Body of pancreas (tissue), 4 donors: ENCODE results near the gene CCBE1. TPM values are rescaled to one million over a fixed set of nuclear protein-coding genes. Genes with fewer than 3 reads are reported as not detected.

Source experiments
- ATAC-seq: fragments of 150-250 bp; one replicate; pipeline ENCODE4 v1.9.1; 2016
- DNase-seq, 4 donors: peaks; one replicate each; pipeline ENCODE4 v3.0.0-alpha.2; 2019
- H3K27ac ChIP-seq, 4 donors: fragments of 200-600 bp; sonication (generic); 1 replicate in 3 of 4; 2 replicates in 1 of 4; pipeline versions ENCODE4 v1.5.1 to v1.6.1; 2016 to 2019; ENCODE audit warnings: mild to moderate bottlenecking in 1 of 4, mixed read lengths in 1 of 4, moderate library complexity in 1 of 4
- H3K27me3 ChIP-seq, 2 donors: fragments of 200-600 bp; sonication (generic); one replicate each; pipeline ENCODE4 v1.6.0; 2016; ENCODE audit warnings: mild to moderate bottlenecking in 1 of 2
- H3K36me3 ChIP-seq, 2 donors: fragments of 200-600 bp; sonication (generic); replicated peaks in 1 of 2; 2 replicates each; pipeline ENCODE4 v1.5.1; 2016; ENCODE audit warnings: low read depth in 2 of 2; ENCODE audit not compliant: insufficient read depth in 1 of 2
- H3K4me1 ChIP-seq: fragments of 200-600 bp; sonication (generic); one replicate; pipeline ENCODE4 v1.6.0; 2016
- H3K4me3 ChIP-seq, 2 donors: fragments of 200-600 bp; sonication (generic); 1 replicate in 1 of 2; 2 replicates in 1 of 2; pipeline ENCODE4 v1.5.1; 2016 to 2019
- H3K9me3 ChIP-seq, 3 donors: fragments of 200-600 bp; sonication (generic); 1 replicate in 2 of 3; 2 replicates in 1 of 3; pipeline ENCODE4 v1.5.1; 2016
- POLR2A ChIP-seq, 3 donors: fragments of 450-650 bp; IDR thresholded peaks; one replicate each; pipeline ENCODE4 v1.6.1; 2016; ENCODE audit warnings: antibody characterized with exemption in 3 of 3, mild to moderate bottlenecking in 2 of 3
- WGBS, 2 donors: methylation state at CpG; one replicate each; pipeline ENCODE4 v1.1.5; 2017; 5-methylcytosine and 5-hydroxymethylcytosine counted together
- intact Hi-C: fragments of 100-400 bp; cut with DNase I; formaldehyde crosslinking; loops from one replicate; pipeline ENCODE4 v1.15.1; 2023
- total RNA-seq, 2 donors: library from RNA; depleted of rRNA; stranded (reverse); fragments of >200 nt; gene quantifications; one replicate each; pipeline ENCODE4 v1.1.0, GENCODE V29; 2016
- TF ChIP-seq, protein P1 (sequence below), 7 experiments: fragments of 450-650 bp in 4 of 7; fragments of 200-600 bp in 3 of 7; sonication (generic) in 3 of 7; IDR thresholded peaks; one replicate each; pipeline ENCODE4 v1.5.1; 2016 to 2019; ENCODE audit warnings: antibody characterized with exemption in 7 of 7

Gene CCBE1
- total RNA-seq, 2 donors from 2014 or later: 0.99 to 4.4 TPM

DNA sequence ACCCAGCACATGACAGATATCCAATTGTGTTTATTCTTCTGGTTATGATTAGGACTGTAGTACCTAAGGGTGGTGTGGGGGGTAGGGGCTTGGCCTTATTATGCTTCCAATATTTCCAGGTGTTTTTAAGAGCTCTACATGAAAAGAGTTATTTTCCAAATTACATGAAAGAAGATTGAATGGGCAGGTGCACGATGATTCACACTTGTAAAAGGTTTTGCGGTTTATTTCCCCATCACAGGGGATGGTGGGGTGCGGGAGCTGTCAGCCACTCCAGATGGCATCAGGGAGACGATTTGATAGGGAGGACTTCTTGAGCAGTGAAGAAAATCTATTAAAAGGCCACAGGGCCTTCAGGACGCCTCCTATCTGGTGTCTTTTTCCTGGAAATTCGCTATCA, 15.1 kb upstream of the CCBE1 start:
- Histone ChIP-seq H3K4me3 (no peak overlapping the region), H3K4me1 (no peaks in the 10 kb centered on the region), H3K36me3 (no peaks in the 10 kb centered on the region), H3K27ac (no peak overlapping the region), H3K9me3 (no peaks in the 10 kb centered on the region), H3K27me3 (no peaks in the 10 kb centered on the region)
- TF ChIP-seq POLR2A (IDR thresholded peaks at IDR 0.05): no peak
- TF ChIP-seq, protein P1, sequence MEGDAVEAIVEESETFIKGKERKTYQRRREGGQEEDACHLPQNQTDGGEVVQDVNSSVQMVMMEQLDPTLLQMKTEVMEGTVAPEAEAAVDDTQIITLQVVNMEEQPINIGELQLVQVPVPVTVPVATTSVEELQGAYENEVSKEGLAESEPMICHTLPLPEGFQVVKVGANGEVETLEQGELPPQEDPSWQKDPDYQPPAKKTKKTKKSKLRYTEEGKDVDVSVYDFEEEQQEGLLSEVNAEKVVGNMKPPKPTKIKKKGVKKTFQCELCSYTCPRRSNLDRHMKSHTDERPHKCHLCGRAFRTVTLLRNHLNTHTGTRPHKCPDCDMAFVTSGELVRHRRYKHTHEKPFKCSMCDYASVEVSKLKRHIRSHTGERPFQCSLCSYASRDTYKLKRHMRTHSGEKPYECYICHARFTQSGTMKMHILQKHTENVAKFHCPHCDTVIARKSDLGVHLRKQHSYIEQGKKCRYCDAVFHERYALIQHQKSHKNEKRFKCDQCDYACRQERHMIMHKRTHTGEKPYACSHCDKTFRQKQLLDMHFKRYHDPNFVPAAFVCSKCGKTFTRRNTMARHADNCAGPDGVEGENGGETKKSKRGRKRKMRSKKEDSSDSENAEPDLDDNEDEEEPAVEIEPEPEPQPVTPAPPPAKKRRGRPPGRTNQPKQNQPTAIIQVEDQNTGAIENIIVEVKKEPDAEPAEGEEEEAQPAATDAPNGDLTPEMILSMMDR (IDR thresholded peaks at IDR 0.05): no peak
- intact Hi-C loops: no loop called here
- WGBS, 2 donors: 67 to 68% methylated on average over 6 of the region's 6 CpGs
- no peak for ATAC-seq
- DNase-seq: no peak

DNA sequence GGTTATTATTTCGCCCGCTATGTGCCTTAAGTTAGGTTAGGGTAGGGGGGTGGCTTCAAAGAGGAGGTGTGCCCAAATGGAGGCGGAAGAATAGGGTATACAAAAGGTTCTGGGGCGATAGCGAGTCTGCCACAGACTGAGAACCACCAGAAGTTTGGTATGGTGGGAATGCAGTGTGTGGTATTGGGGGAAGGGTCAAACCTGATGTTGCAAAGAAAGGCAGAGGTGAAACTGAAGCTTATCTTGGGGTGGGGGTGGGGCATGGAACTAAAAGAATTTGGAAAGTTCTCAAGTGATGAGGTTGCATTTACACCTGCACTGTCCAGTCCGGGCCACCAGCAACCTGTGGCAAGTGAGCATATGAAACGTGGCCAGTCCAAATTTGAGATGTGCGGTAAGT, 11.8 kb upstream of the CCBE1 start:
- WGBS, 2 donors: 72 to 75% methylated on average over 8 of the region's 8 CpGs

DNA sequence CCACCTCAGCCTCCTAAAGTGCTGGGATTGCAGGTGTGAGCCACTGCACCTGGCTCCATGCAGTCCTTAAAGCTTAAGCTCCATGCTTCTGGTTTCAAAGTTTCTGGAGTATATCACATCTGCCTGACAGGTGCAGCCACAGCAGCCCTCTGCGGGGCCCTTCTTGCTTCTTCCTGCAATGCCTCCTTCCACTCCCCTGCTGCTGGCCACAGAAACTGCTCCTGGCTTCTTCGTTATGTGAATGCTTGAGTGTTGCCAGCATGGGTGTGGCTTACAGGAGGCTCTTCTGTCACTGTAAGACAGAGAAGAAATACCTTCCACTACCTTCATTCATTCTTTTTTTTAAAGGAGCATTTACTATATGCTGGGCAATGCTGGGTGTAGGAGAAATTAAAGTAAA, 10.1 kb upstream of the CCBE1 start:
- DNase-seq (no peak), ATAC-seq (no peak)
- 34 to 44% methylated on average over 2 of the region's 2 CpGs for WGBS, 2 donors
- H3K27me3 ChIP-seq: no peaks in the 10 kb centered on the region
- no peaks in the 10 kb centered on the region for H3K4me1 ChIP-seq
- no peaks in the 10 kb centered on the region for H3K36me3 ChIP-seq
- H3K4me3 ChIP-seq: no peak overlapping the region
- intact Hi-C loops: no loop called here
- TF ChIP-seq, protein P1 (IDR thresholded peaks at IDR 0.05): no peak
- no peak overlapping the region for H3K27ac ChIP-seq
- H3K9me3 ChIP-seq: no peaks in the 10 kb centered on the region

More for the DNA sequence above, 11.8 kb upstream of the CCBE1 start:
- Histone ChIP-seq H3K9me3 (no peaks in the 10 kb centered on the region), H3K4me3 (no peak overlapping the region), H3K27me3 (no peaks in the 10 kb centered on the region), H3K27ac (no peak overlapping the region), H3K36me3 (no peaks in the 10 kb centered on the region), H3K4me1 (no peaks in the 10 kb centered on the region)
- no peak for TF ChIP-seq POLR2A (IDR thresholded peaks at IDR 0.05)
- TF ChIP-seq, protein P1 (IDR thresholded peaks at IDR 0.05): no peak
- no peak for DNase-seq
- intact Hi-C loops: no loop called here
- no peak for ATAC-seq

DNA sequence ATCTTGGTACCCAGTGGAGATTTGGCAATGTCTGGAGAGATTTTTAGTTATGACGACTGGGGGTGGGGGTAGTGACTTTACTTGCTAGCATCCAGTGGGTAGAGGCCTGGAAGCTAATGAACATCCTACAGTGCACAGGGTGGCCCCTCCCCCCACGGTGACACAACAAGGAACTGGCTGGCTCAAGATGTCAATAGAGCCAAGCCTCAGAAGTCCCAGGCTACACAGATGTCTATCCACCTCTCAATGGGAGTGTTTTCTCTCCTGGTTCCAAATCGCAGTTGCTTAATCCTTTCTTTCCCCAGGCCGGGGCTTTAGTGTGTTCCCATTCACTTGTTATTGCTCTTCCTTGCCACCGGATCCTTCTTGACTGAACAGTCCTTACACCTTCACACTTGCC, 9.3 kb upstream of the CCBE1 start:
- Histone ChIP-seq H3K9me3 (no peaks in the 10 kb centered on the region), H3K36me3 (no peaks in the 10 kb centered on the region), H3K27me3 (no peaks in the 10 kb centered on the region), H3K4me1 (no peaks in the 10 kb centered on the region), H3K27ac (no peak overlapping the region), H3K4me3 (no peak overlapping the region)
- DNase-seq (no peak), ATAC-seq (no peak)
- intact Hi-C loops: no loop called here
- 26% methylated on average over 5 of the region's 5 CpGs for WGBS, 2 donors
- TF ChIP-seq, protein P1 (IDR thresholded peaks at IDR 0.05): no peak
- no peak for TF ChIP-seq POLR2A (IDR thresholded peaks at IDR 0.05)

DNA sequence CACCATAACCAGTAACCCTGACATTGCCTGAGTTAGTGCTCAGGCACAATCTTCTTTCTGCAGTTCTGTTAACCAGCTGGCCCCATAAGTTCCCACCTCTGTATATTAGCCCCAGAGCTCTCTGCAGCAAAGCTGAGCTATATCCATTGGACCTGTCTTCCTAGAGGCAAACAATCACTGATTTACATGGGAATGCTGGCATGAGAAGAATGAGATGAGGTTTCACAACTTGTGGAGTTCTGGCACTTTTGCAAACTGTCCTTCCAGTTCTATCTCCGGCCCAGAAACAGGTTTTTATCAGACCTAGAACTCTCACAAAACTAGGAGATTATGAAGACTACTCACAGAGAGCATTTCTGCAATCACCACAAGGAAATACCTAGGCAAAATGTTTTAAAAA, 7.9 kb upstream of the CCBE1 start:
- Histone ChIP-seq H3K36me3 (no peaks in the 10 kb centered on the region), H3K27me3 (no peaks in the 10 kb centered on the region), H3K4me3 (no peak overlapping the region), H3K4me1 (no peaks in the 10 kb centered on the region), H3K9me3 (no peaks in the 10 kb centered on the region), H3K27ac (no peak overlapping the region)
- DNase-seq (no peak), ATAC-seq (no peak)
- intact Hi-C loops: no loop called here
- TF ChIP-seq POLR2A (IDR thresholded peaks at IDR 0.05): no peak
- TF ChIP-seq, protein P1 (IDR thresholded peaks at IDR 0.05): no peak
- 12 to 33% methylated on average over 1 of the region's 1 CpG for WGBS, 2 donors
